GM13976 (cell line): Measurements from ENCODE around the gene PTOV1.

Experiments
- DNase-seq: peaks from one replicate; pipeline ENCODE4 v3.0.0; 2012; ENCODE audit warnings: low spot score
- in situ Hi-C: fragments of 300-500 bp; cut with MboI; formaldehyde crosslinking; loops from one replicate; pipeline ENCODE4 v1.12.0; 2022; ENCODE audit warnings: low sequenced_read_pairs, mixed read lengths, inconsistent platforms; ENCODE audit not compliant: unreplicated experiment
- TF ChIP-seq, protein P1 (sequence below): IDR thresholded peaks from 2 replicates; pipeline ENCODE4 v1.5.1; 2012; ENCODE audit warnings: borderline replicate concordance, mild to moderate bottlenecking; ENCODE audit not compliant: insufficient read depth; ENCODE audit errors: extremely low read depth, missing control alignments, control extremely low read depth

Gene PTOV1

DNA sequence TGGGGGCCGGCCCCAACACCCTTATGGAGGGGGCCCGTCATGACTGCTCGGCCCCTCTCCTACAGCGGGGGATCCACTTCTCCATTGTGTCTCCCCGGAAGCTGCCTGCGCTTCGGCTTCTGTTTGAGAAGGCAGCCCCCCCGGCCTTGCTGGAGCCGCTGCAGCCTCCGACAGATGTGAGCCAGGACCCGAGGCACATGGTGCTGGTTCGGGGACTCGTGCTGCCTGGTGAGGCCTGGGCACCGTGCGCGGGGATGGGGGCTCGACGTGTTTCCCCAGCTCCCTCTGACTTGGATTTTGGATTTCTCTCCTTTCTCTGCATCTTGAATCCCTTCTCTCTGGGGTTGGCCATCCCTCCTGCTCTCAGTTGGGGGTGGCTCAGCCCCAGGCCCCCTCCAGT lies 21.2 kb upstream of the PTOV1 start:
- in situ Hi-C loops: no loop called here
- TF ChIP-seq, protein P1, sequence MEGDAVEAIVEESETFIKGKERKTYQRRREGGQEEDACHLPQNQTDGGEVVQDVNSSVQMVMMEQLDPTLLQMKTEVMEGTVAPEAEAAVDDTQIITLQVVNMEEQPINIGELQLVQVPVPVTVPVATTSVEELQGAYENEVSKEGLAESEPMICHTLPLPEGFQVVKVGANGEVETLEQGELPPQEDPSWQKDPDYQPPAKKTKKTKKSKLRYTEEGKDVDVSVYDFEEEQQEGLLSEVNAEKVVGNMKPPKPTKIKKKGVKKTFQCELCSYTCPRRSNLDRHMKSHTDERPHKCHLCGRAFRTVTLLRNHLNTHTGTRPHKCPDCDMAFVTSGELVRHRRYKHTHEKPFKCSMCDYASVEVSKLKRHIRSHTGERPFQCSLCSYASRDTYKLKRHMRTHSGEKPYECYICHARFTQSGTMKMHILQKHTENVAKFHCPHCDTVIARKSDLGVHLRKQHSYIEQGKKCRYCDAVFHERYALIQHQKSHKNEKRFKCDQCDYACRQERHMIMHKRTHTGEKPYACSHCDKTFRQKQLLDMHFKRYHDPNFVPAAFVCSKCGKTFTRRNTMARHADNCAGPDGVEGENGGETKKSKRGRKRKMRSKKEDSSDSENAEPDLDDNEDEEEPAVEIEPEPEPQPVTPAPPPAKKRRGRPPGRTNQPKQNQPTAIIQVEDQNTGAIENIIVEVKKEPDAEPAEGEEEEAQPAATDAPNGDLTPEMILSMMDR: no peak
- no peak for DNase-seq

DNA sequence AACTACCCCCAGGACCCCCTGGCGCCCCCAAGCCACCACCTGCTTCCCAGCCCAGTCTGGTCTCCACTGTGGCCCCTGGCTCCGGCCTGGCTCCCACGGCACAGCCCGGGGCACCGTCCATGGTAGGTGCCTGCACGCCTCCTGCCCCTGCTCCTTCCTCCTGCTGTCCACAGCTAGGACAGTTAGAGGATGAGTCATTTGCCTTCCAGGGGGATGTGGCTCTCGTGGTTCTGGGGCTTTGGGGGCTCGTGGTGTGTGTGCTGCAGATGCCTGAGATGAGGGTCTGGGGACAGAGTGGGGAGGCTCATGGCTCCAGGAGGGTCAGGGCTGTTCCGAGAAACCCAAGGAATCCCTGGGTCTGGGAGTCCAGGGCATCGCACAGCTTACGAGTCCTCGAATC lies 20.2 kb upstream of the PTOV1 start:
- TF ChIP-seq, protein P1: no peak
- no peak for DNase-seq
- in situ Hi-C loops: no loop called here

DNA sequence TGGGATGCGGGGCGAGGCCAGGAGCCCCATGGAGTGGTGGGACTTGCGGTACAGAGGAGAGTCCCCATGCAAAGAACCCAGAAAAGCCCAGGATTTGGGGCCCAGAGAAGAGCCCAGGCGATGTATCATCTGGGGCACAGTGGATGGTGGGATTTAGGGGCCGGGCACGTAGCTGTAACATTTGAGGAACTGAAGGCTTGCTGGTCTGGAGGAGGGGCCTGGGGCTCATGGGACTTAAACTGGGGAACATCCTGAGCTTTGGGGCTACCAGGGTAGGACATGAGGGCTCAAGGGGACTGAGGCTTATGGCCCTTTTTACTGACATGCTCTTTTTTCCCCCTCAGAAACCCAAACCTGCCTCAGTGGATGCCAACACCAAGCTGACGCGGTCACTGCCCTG lies 19.4 kb upstream of the PTOV1 start:
- DNase-seq: no peak
- in situ Hi-C loops: no loop called here
- TF ChIP-seq, protein P1: no peak

DNA sequence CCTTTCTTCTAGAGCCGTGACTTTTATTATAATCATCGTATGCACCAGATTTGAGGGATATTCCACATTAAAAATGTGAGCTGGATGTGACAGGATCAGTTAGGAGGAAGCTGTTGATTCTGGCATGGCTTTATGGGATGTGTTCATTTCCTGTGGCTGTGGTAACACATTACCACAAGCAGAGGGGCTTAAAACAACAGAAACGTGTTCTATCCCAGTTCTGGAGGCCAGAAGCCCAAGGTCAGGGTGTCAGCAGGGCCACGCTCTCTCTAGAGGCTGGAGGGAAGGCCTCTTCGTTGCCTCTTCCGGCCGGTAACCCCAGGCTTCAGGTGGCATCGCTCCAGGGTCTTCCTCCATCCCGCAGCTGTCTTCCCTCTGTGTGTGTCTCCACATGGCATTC lies 18.4 kb upstream of the PTOV1 start:
- no peak for DNase-seq
- in situ Hi-C loops: no loop called here
- TF ChIP-seq, protein P1: no peak

DNA sequence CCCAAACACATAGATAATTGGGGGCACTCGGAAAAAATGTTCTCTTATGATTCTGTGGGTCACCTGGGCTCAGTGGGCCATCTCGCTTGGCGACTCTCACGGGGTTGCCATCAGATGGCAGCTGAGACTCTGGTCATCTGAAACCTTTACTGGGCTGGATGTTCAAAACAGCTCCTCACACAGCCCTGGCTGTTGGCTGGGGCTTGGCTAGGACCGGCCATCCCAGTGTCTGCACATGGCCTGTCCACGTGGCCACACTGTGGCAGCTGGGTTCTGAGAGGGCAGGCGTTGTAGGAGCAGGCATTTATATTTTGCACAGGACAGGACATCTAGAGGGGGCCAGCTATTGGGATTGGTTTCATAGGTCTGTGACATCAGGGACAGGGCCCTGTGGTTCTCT lies 17.4 kb upstream of the PTOV1 start:
- in situ Hi-C loops: no loop called here
- DNase-seq: no peak
- TF ChIP-seq, protein P1: no peak

DNA sequence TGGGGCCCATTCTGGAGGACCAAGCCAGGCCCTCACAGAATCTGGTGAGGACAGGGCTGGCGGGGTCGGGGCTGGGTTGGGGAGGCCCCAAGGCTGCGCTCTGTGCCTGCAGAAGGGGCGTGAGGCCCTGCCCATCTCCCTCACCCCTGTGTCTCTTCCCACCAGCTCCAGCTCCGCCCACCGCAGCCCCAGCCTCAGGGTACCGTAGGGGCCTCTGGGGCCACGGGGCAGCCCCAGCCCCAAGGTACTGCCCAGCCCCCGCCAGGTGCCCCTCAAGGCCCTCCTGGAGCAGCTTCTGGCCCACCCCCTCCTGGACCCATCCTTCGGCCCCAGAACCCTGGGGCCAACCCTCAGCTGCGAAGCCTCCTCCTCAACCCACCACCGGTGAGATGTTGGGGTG lies 15.4 kb upstream of the PTOV1 start:
- TF ChIP-seq, protein P1: no peak
- in situ Hi-C loops: no loop called here
- no peak for DNase-seq

DNA sequence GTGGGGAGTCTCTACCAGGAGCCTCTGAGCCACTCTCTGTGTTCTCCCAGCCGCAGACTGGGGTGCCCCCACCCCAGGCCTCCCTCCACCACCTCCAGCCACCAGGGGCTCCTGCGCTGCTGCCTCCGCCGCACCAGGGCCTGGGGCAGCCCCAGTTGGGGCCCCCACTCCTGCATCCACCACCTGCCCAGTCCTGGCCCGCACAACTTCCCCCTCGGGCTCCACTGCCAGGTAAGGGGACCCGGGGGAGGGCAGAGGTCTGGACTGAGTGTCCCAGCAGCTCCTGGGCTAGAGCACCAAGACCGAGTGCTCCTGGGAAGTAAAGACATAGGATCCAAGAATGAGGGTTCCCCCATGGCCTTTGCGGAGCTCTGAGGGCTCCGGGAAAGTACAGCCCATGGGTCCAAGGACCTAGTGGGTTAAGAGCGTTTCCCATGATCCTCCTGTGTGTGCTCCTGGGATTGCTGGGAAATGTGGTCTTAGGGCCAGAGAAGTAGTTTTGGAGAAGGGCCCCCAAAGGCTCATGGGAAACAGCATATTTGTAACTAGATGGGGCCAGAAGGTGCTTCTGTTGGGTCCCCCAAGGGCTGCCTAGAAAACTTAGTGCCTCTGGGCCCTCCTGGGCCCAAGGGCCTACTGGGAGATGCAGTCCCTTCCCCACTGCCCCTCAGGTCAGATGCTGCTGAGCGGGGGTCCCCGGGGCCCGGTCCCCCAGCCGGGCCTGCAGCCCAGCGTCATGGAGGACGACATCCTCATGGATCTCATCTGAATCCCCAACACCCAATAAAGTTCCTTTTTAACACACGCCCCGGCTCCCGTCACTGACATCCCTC lies 14.6 kb upstream of the PTOV1 start:
- TF ChIP-seq, protein P1: no peak
- in situ Hi-C loops: no loop called here
- DNase-seq: no peak
